ENCODE measurements around the gene PABPC3. TPM values are rescaled to one million over a fixed set of nuclear protein-coding genes. Genes with fewer than 3 reads are reported as not detected.
A peak's percentile ranks its signal among the peaks of the same experiment; 100 is the strongest.

The PABPC3 gene
- polyA plus RNA-seq, 5 donors, result 0.60 to 1.4 (median 0.98) TPM

GRCh38 chr13:25110956-25111584, 15.1 kb downstream of the PABPC3 start:
- DNase-seq, result no peak

- DNase-seq, result no peak
Measured at GRCh38 chr13:25111585-25111956, 15.6 kb downstream of the PABPC3 start.

- no peak for DNase-seq
Measured at GRCh38 chr13:25112695-25113255, 16.8 kb downstream of the PABPC3 start.

GRCh38 chr13:25114220-25114619, 18.3 kb downstream of the PABPC3 start:
- peak; percentile 42 to 66 for DNase-seq

GRCh38 chr13:25116044-25116443, 20.1 kb downstream of the PABPC3 start:
- no peak for DNase-seq

- DNase-seq, result no peak
Measured at GRCh38 chr13:25117312-25117711, 21.4 kb downstream of the PABPC3 start.

- no peak for DNase-seq
Measured at GRCh38 chr13:25118378-25118905, 22.5 kb downstream of the PABPC3 start.

GRCh38 chr13:25130944-25131343, 35.0 kb downstream of the PABPC3 start:
- DNase-seq, result no peak

- no peak for DNase-seq
Measured at GRCh38 chr13:25131881-25132420, 36.0 kb downstream of the PABPC3 start.

- DNase-seq, result peak; percentile 27 to 35
Measured at GRCh38 chr13:25132751-25133390, 36.9 kb downstream of the PABPC3 start.

- no peak for DNase-seq
Measured at GRCh38 chr13:25135896-25136295, 40.0 kb downstream of the PABPC3 start.

- peak in 1 of 2 donors; percentile 14 for DNase-seq
Measured at GRCh38 chr13:25136880-25137787, 41.2 kb downstream of the PABPC3 start.

GRCh38 chr13:25137788-25138115, 41.8 kb downstream of the PABPC3 start:
- DNase-seq, result no peak

- no peak for DNase-seq
Measured at GRCh38 chr13:25141042-25141441, 45.1 kb downstream of the PABPC3 start.

- DNase-seq, result no peak
Measured at GRCh38 chr13:25143706-25144105, 47.8 kb downstream of the PABPC3 start.

GRCh38 chr13:25147638-25148401, 51.9 kb downstream of the PABPC3 start:
- no peak for DNase-seq

- DNase-seq, result no peak
Measured at GRCh38 chr13:25148402-25148771, 52.5 kb downstream of the PABPC3 start.
